HG03342 (cell line): ENCODE results near the gene HSPG2.

Source experiments
- ATAC-seq: cut with Tn5 transposase; IDR thresholded peaks from one replicate; pipeline ENCODE4 v1.9.1; 2021; ENCODE audit warnings: mild to moderate bottlenecking, moderate library complexity; ENCODE audit not compliant: unreplicated experiment

The HSPG2 gene

DNA sequence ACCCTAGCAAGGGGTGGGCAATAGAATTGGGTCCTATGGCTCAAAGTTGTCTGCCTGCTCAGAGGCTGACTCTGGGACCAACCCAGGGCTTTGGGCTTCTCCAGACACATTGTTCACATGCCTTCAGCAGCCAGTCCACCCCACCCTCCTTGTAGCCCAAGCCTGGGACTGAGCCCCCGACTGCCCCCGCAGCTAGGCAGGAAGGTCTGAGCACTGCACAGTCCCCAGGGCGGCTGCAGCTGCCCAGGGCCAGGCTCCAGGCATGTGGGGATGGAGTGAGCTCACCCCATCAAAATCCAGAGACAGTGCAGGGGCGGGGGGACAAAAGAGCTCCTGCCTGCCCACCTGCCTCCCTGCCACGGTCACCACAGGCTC, 35.6 kb downstream of the HSPG2 start:
- no peak for ATAC-seq

GRCh38 chr1:21900766-21901472, 36.2 kb downstream of the HSPG2 start:
- ATAC-seq: no peak

DNA sequence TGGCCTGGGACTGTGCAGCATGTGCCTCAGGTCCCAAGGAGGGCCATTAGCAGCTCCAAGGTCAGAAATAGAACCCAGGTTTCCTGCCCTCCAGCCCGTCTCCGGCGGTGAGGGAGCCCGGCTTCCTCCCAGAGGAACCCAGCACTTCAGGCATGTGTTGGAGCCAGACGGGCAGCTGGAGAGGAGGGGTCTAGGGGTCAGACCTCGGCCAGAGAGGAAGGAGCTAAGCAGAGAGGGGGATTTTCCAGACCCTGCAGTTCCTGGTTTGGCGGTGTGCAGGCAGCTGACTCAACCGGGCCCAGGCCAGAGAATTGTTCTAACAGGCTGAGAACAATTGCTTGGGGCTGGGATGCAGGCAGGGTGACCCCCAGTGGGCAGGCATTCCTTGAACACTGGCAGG, 37.1 kb downstream of the HSPG2 start:
- ATAC-seq: no peak

- no peak for ATAC-seq
Measured at GRCh38 chr1:21899267-21899810, 37.8 kb downstream of the HSPG2 start.

- no peak for ATAC-seq
Measured at GRCh38 chr1:21898326-21899200, 38.5 kb downstream of the HSPG2 start.

GRCh38 chr1:21897844-21898243, 39.3 kb downstream of the HSPG2 start:
- no peak for ATAC-seq

GRCh38 chr1:21896652-21897532, 40.2 kb downstream of the HSPG2 start:
- ATAC-seq: no peak

DNA sequence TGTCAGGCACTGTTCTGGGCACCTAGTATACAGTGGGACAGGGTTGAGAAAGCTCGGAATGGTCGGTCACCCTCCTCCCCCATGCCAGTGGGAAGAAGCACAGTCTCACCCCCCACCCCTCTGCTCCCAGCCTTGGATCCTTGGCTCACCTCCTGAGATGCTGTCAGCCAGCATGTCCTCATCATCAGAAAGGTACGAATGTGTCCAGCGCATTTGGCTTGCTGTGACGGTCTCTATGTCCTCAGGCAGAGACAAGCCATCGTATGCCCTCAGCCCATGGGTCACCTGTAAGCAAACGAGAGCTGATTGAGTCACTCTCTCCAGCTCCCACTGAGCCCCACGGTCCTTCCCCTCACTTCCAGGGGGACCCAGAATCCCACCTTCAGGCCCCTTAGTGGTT, 41.1 kb downstream of the HSPG2 start:
- ATAC-seq: no peak

DNA sequence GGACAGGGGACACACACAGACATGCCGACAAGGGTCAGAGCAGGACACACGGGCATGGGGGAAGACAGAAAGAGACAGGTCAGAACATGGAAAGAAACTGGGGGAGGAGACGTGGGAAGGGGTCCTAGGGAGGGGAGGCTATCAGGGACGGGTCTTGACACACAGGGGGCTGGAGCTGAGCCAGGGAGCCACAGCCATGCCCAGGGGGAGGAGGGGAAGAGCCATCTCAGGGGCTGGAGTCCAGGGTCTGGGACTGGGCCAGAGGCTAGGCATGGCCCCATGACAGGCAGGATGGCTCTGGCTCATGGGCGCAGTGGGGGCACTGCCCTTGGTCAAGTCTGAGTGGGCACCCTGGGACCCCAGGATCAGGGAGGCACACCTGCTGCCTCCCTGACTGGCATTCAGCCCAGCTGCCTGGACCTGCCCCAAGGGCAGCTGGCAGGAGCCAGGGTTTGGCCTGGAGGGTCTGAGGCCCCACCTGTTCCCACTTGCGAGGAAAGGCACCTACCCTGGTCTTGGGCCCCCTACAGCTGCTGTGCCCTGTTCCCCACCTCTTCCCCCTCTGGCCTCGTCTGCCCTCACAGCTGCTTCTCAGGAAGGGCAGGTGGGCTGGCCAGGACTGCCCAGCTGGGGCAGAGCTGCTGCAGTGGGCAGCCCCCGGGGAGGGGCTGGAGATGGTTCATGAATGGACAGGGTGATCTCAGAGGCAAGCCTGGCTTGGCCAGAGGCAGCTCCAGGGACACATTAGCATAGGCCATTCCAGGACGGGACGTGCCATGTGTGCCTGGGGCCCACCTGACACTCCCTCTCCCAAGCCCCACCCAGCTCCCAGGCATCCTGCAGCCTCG, 42.9 kb downstream of the HSPG2 start:
- no peak for ATAC-seq

- no peak for ATAC-seq
Measured at GRCh38 chr1:21893046-21893805, 43.9 kb downstream of the HSPG2 start.

DNA sequence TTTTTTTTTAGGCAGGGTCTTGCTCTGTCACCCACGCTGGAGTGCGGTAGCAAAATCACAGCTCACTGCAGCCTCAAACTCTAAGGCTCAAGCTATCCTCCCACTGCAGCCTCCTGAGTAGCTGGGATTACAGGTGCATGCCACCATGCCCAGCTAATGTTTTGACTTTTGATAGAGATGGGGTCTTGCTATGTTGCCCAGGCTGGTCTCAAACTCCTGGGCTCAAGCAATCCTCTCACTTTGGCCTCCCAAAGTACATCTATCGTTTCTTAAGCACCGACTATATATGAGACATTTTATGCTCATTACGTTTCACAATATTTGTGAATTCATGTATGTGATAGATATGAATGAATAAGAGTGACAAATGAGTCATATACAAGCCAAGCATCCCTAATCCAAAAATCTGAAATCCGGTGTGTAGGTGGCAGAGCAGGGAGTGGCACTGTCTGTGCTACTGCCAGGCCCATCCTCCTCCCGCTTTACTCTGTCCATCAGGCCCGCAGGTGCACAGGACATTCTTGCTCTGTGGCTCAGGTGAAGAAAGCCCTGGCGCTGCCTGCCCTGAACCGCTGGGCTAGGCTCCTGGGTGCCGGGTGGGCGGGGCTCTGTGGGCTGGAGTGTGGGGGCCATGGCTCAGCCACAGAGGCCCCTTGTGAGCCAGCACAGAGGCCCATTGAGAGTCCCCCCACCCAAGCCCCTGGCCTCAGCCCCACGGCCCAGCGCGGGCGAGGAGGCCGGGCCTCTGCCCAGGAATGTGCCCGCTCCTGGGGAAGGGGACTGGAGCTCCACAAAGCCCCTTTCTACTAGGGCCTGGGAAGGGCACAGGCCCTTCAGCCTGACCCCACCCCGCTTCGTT, 45.3 kb downstream of the HSPG2 start:
- ATAC-seq: no peak

DNA sequence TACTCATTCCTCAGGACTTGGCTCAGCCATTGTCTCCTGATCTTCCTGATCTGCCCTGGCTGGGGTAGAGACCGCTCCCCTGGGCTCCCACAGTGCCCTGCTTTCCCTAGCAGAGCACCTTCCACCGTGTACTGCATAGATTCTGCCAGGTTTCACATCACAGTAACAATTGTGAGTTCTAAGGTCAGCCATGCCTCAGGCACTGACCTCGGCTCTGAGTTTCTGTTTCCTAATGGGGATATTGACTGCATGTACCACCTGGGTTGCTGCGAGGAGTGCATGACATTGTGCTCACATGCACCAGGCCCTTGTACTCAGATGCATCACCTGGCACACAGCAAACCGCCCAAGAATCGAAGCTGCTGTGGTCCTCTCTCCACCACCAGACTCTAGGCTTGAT, 46.0 kb downstream of the HSPG2 start:
- ATAC-seq: no peak

DNA sequence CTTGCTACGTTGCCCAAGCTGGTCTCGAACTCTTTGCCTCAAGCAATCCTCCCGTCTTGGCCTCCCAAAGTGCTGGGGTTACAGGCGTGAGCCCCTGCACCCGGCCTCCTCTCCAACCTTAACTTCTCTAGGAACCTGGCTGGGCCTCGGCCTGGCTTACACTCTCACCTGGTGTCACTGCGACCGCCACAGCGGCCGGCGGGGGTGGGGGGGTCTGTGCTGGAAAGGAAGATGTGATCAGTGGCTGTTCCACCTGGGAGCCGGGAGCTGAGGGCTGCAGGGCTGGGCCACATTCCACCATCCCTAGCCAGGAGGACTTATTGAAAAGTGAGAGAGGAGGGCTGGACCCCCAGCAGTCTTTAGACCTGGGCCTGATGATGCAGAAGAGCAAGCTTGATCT, 48.6 kb downstream of the HSPG2 start:
- no peak for ATAC-seq

GRCh38 chr1:21887796-21888195, 49.3 kb downstream of the HSPG2 start:
- ATAC-seq: no peak

DNA sequence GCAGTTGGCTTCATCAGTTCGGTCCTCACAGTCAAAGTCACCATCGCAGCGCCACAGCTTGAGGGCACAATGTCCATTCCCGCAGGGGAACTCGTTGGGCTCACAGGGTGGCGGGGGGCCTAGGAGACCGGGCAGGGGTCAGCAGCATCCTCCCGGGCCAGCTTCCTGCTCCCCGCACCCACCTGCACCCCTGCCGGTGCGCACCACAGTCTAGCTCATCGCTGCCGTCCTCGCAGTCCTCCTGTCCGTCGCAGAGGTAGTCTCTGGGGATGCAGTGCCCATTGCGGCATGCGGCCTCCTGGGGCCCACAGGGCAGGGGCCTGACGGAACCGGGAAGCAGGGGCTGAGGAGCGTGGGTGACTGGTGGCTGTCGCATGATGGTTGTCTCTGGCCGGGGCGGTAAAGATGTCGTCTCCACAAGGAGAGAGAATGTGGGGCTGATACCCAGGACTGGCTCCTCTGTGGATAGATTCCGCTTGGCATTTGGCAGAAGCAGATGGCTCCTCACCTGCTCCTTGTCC, 49.8 kb downstream of the HSPG2 start:
- no peak for ATAC-seq

- ATAC-seq: no peak
Measured at GRCh38 chr1:21886486-21887215, 50.5 kb downstream of the HSPG2 start.

DNA sequence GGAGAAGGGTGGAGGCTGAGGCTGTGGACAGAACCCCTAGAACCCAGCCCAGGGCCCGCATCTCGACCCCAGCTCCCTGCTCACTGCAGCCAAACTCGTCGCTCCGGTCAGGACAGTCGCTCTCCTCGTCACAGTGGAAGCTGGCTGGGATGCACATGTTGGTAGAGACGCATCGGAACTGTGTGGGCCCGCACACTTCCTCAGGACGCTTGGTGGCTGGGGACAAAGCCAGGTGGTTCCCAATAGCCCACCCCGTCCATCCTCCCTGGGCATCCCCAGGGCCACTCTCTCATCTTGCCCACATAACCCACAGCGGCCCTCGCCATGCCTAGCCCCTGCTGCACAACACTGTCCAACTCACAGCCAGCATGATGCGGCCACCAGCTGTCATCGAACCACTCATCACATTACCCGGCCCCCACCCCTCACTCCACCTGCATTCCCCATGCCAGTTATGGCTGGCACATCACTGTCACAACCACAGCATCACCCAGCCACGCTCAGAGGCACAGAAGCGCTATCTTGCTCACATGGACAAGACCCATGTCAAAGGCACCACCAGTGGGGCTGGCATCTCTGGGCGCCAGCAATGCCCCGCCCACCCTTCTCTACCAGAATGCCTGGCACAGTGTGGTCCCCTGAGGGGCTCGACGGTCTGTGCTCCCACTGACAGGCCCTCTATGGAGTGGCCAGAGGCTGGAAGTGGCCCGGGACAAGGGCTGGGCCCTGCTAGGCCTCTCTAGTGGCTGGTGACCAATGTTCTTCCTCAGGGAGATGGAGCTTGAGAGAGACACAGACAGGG, 51.7 kb downstream of the HSPG2 start:
- ATAC-seq: no peak
